HepG2 (cell line): ENCODE results near the gene OR6K6. TPM values are rescaled to one million over a fixed set of nuclear protein-coding genes. Genes with fewer than 3 reads are reported as not detected.

Source experiments
- ATAC-seq: fragments of 200-7000 bp; cut with Tn5 transposase; 3 replicates; pipeline ENCODE4 v1.9.1; 2020; ENCODE audit warnings: mild to moderate bottlenecking, moderate library complexity
- BruUV-seq: library from RNA; stranded (reverse); fragments of 400-500 nt; replicated peaks from 2 replicates; lab custom pipeline; 2021; lab: Mats Ljungman, UMichigan
- CTCF ChIA-PET: fragments of 300-600 bp; formaldehyde crosslinking; extraction: SDS; loops from one replicate; lab custom pipeline; 2021; ENCODE audit warnings: low total read pairs, inconsistent platforms, low intra/inter-chr PET ratio; lab: Yijun Ruan, JAX
- POLR2A ChIA-PET: fragments of 350-600 bp; sonication (Branson Sonifier 250); formaldehyde crosslinking; loops from one replicate; lab custom pipeline; 2020; ENCODE audit warnings: antibody characterized with exemption, inconsistent platforms; lab: Yijun Ruan, JAX
- DNase-seq: peaks from one replicate; pipeline ENCODE4 v3.0.0-alpha.2; 2015; ENCODE audit warnings: low spot score
- FAIRE-seq: peaks from 3 replicates; lab custom pipeline; 2011; peaks lifted over from hg19 to GRCh38; lab: Jason Lieb, UNC
- H2AFZ ChIP-seq: one replicate; pipeline ENCODE4 v1.6.1; 2011; ENCODE audit warnings: low read length, inconsistent platforms
- H3K27ac ChIP-seq: fragments of 300-600 bp; 3 replicates; pipeline ENCODE4 v1.8.0; 2011; ENCODE audit warnings: mixed run types, mild to moderate bottlenecking, mixed read lengths, low read length, inconsistent platforms; ENCODE audit not compliant: insufficient read depth; ENCODE audit errors: extremely low read length
- H3K27me3 ChIP-seq, 2 experiments: fragments of 200-600 bp in 1 of 2; 2 replicates in 1 of 2; 3 replicates in 1 of 2; pipeline versions ENCODE4 v1.6.0 to v1.8.0; 2011; ENCODE audit warnings: low read length in 2 of 2, mild to moderate bottlenecking in 2 of 2, moderate library complexity in 2 of 2, inconsistent platforms in 1 of 2; ENCODE audit not compliant: insufficient read depth in 2 of 2, control insufficient read depth in 1 of 2
- H3K36me3 ChIP-seq, 2 experiments: fragments of 200-600 bp in 1 of 2; replicated peaks in 1 of 2; 2 replicates in 1 of 2; 3 replicates in 1 of 2; pipeline versions ENCODE4 v1.5.1 to v1.8.0; 2011; ENCODE audit warnings: low read length in 2 of 2, inconsistent platforms in 1 of 2; ENCODE audit not compliant: insufficient read depth in 2 of 2, control insufficient read depth in 1 of 2
- H3K4me1 ChIP-seq: 2 replicates; pipeline ENCODE4 v1.5.1; 2012; ENCODE audit warnings: low read length, inconsistent platforms; ENCODE audit not compliant: insufficient read depth
- H3K4me2 ChIP-seq: 2 replicates; pipeline ENCODE4 v1.6.0; 2011; ENCODE audit warnings: low read depth, low read length, inconsistent platforms
- H3K4me3 ChIP-seq, 3 experiments: fragments of 200-600 bp in 1 of 3; sonication (generic), shearing (Covaris generic) in 1 of 3; replicated peaks in 1 of 3; 2 replicates each; pipeline ENCODE4 v1.5.1; 2011 to 2016; ENCODE audit warnings: low read length in 3 of 3, inconsistent platforms in 2 of 3, low read depth in 2 of 3, mild to moderate bottlenecking in 2 of 3, control low read depth in 1 of 3, mixed read lengths in 1 of 3; ENCODE audit not compliant: insufficient read depth in 1 of 3
- H3K79me2 ChIP-seq: one replicate; pipeline ENCODE4 v1.6.1; 2011; ENCODE audit warnings: low read length, inconsistent platforms; ENCODE audit not compliant: insufficient read depth
- H3K9ac ChIP-seq: 2 replicates; pipeline ENCODE4 v1.6.0; 2011; ENCODE audit warnings: mild to moderate bottlenecking, low read depth, low read length, inconsistent platforms; ENCODE audit not compliant: insufficient read depth
- H3K9me3 ChIP-seq: 2 replicates; pipeline ENCODE4 v1.5.1; 2012; ENCODE audit warnings: mild to moderate bottlenecking, low read length
- H4K20me1 ChIP-seq: 2 replicates; pipeline ENCODE4 v1.6.0; 2011; ENCODE audit warnings: inconsistent platforms, mild to moderate bottlenecking, low read length, moderate library complexity; ENCODE audit not compliant: insufficient read depth
- CBX1 ChIP-seq: IDR thresholded peaks from one replicate; pipeline ENCODE4 v1.6.1; 2016; ENCODE audit warnings: antibody characterized with exemption, low read depth
- HNRNPUL1 ChIP-seq: fragments of 200-400 bp; formaldehyde crosslinking; IDR thresholded peaks from 2 replicates; pipeline ENCODE4 v1.6.1; 2017; ENCODE audit warnings: low read depth, mild to moderate bottlenecking, low read length, moderate library complexity
- MAFF ChIP-seq: IDR thresholded peaks from 2 replicates; pipeline ENCODE4 v1.6.1; 2011; ENCODE audit warnings: low read depth, low read length, improper control_type of control experiment
- MAFK ChIP-seq, 2 experiments: IDR thresholded peaks in 1 of 2; conservative IDR thresholded peaks in 1 of 2; 2 replicates each; pipeline ENCODE4 v1.6.1; 2011; ENCODE audit warnings: improper control_type of control experiment in 2 of 2, low read length in 2 of 2
- PRMT3 ChIP-seq: sonication (generic); formaldehyde crosslinking; IDR thresholded peaks from 2 replicates; pipeline ENCODE4 v1.8.1; 2022; ENCODE audit warnings: low read depth, mild to moderate bottlenecking, moderate library complexity, missing genetic modification reagents, borderline replicate concordance
- SMARCC2 ChIP-seq: fragments of 450-650 bp; IDR thresholded peaks from 2 replicates; pipeline ENCODE4 v1.6.1; 2017; ENCODE audit warnings: antibody characterized with exemption, mild to moderate bottlenecking
- THAP7 ChIP-seq: sonication (generic); formaldehyde crosslinking; IDR thresholded peaks from 2 replicates; pipeline ENCODE4 v1.8.1; 2023; ENCODE audit warnings: mild to moderate bottlenecking, missing genetic modification reagents
- TOE1 ChIP-seq: sonication (generic); formaldehyde crosslinking; IDR thresholded peaks from 2 replicates; pipeline ENCODE4 v1.4.0; 2020; ENCODE audit warnings: mild to moderate bottlenecking, missing genetic modification reagents
- ZNF543 ChIP-seq: sonication (generic); formaldehyde crosslinking; IDR thresholded peaks from 2 replicates; pipeline ENCODE4 v1.4.0; 2020; ENCODE audit warnings: mild to moderate bottlenecking, missing genetic modification reagents
- ZNF556 ChIP-seq: sonication (generic); formaldehyde crosslinking; IDR thresholded peaks from 2 replicates; pipeline ENCODE4 v1.4.0; 2020; ENCODE audit warnings: mild to moderate bottlenecking, missing genetic modification reagents, borderline replicate concordance
- ZNF792 ChIP-seq: IDR thresholded peaks from 2 replicates; pipeline ENCODE4 v1.6.1; 2016
- ZNF841 ChIP-seq: sonication (generic); formaldehyde crosslinking; IDR thresholded peaks from 2 replicates; pipeline ENCODE4 v1.8.1; 2023; ENCODE audit warnings: missing genetic modification reagents, borderline replicate concordance
- ZNF878 ChIP-seq: sonication (generic); formaldehyde crosslinking; IDR thresholded peaks from 2 replicates; pipeline ENCODE4 v1.8.1; 2023; ENCODE audit warnings: mild to moderate bottlenecking, missing genetic modification reagents, moderate library complexity
- WGBS: methylation state at CpG from one replicate; pipeline ENCODE4 v1.1.6; 2017; ENCODE audit warnings: low lambda C conversion rate; 5-methylcytosine and 5-hydroxymethylcytosine counted together
- in situ Hi-C: cut with HindIII; loops from 2 replicates; pipeline ENCODE4 v1.10.0; 2017; ENCODE audit warnings: low pct_unique_long_range_greater_than_20kb; ENCODE audit not compliant: extremely low pct_ligation_motif_present
- intact Hi-C: fragments of 100-400 bp; cut with micrococcal nuclease; formaldehyde crosslinking; loops from one replicate; pipeline ENCODE4 v1.10.0; 2022; ENCODE audit not compliant: unreplicated experiment
- polyA plus RNA-seq, 8 experiments: library from polyadenylated mRNA; depleted of rRNA in 3 of 8; stranded (reverse) in 7 of 8; unstranded in 1 of 8; fragments of >200 nt; fragmentation: Illumina TruSeq in 4 of 8; extraction: Trizol in 4 of 8; gene quantifications; 2 replicates each; pipeline versions ENCODE4 v1.2.1 to v1.2.3, GENCODE V29; 2011 to 2016; ENCODE audit warnings: low read depth in 4 of 8, missing spikeins in 1 of 8, mixed read lengths in 1 of 8; ENCODE audit not compliant: insufficient read depth in 1 of 8
- total RNA-seq, 5 experiments: library from RNA; depleted of rRNA; stranded (reverse); fragments of >200 nt; fragmentation: Illumina TruSeq; extraction: Trizol; gene quantifications; 2 replicates each; pipeline ENCODE4 v1.2.3, GENCODE V29; 2016; ENCODE audit warnings: low read depth in 1 of 5
- TF ChIP-seq, protein P1 (sequence below): sonication (generic); formaldehyde crosslinking; conservative IDR thresholded peaks from 2 replicates; pipeline ENCODE4 v1.5.0; 2020; ENCODE audit warnings: missing genetic modification reagents
- TF ChIP-seq, protein P2 (sequence below): sonication (generic); formaldehyde crosslinking; IDR thresholded peaks from 2 replicates; pipeline ENCODE4 v1.4.0; 2020; ENCODE audit warnings: mild to moderate bottlenecking, missing genetic modification reagents, borderline replicate concordance

Gene OR6K6
- total and polyA plus RNA-seq, 2 of the 13 experiments (the other 11 are each of a cell fraction or from before 2014, with no cell fraction given) = not detected

DNA sequence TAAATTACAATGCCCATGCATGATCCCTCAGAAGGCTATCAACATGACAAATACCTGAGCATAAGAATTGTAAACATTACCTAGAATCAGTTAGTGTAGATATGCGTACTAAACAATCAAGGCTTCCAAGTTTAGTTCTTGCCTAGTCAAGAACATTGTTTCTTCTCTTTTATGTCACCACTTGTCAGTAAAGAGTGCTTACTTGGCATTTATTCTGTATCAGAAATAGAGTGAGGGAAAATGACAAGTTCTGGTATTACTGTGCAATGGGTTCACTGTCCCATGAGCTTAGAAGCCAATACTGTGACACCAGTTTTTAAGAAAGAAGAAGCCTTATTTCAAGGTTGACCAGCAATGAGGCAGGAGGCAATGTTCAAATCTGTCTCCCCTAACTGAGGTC, 49.2 kb downstream of the OR6K6 start:
- WGBS = 0% methylated on average over 1 of the region's 1 CpG
- Histone ChIP-seq H2AFZ (no peak overlapping the region), H3K9me3 (peaks cover 9% of the 10 kb centered on the region), H3K4me3 (no peak overlapping the region), H3K27me3 (no peaks in the 10 kb centered on the region), H3K4me2 (no peak overlapping the region), H3K27ac (no peak overlapping the region), H3K9ac (no peak overlapping the region), H3K79me2 (no peaks in the 10 kb centered on the region), H4K20me1 (no peaks in the 10 kb centered on the region), H3K36me3 (no peaks in the 10 kb centered on the region), H3K4me1 (no peaks in the 10 kb centered on the region)
- peak; percentile 57 to 82; a peak in 3 of 4 replicates for TF ChIP-seq MAFK (conservative IDR thresholded peaks at IDR 0.05 in 1 of 2, IDR thresholded peaks at IDR 0.05 in 1 of 2; ENCODE audit: low read length in 2 of 2)
- TF ChIP-seq TOE1 (CRISPR knock-in tag) = no peak
- TF ChIP-seq, protein P1, sequence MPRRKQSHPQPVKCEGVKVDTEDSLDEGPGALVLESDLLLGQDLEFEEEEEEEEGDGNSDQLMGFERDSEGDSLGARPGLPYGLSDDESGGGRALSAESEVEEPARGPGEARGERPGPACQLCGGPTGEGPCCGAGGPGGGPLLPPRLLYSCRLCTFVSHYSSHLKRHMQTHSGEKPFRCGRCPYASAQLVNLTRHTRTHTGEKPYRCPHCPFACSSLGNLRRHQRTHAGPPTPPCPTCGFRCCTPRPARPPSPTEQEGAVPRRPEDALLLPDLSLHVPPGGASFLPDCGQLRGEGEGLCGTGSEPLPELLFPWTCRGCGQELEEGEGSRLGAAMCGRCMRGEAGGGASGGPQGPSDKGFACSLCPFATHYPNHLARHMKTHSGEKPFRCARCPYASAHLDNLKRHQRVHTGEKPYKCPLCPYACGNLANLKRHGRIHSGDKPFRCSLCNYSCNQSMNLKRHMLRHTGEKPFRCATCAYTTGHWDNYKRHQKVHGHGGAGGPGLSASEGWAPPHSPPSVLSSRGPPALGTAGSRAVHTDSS (CRISPR knock-in tag) = no peak
- TF ChIP-seq, protein P2, sequence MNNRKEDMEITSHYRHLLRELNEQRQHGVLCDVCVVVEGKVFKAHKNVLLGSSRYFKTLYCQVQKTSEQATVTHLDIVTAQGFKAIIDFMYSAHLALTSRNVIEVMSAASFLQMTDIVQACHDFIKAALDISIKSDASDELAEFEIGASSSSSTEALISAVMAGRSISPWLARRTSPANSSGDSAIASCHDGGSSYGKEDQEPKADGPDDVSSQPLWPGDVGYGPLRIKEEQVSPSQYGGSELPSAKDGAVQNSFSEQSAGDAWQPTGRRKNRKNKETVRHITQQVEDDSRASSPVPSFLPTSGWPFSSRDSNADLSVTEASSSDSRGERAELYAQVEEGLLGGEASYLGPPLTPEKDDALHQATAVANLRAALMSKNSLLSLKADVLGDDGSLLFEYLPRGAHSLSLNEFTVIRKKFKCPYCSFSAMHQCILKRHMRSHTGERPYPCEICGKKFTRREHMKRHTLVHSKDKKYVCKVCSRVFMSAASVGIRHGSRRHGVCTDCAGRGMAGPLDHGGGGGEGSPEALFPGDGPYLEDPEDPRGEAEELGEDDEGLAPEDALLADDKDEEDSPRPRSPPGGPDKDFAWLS = no peak
- TF ChIP-seq ZNF878 (CRISPR knock-in tag) = no peak
- no peak for TF ChIP-seq THAP7 (CRISPR knock-in tag)
- no peak for TF ChIP-seq ZNF556 (CRISPR knock-in tag)
- no peak for TF ChIP-seq CBX1
- TF ChIP-seq ZNF792 (CRISPR knock-in tag) = no peak
- TF ChIP-seq ZNF841 = no peak
- no peak for TF ChIP-seq ZNF543 (CRISPR knock-in tag)
- TF ChIP-seq HNRNPUL1 = no peak
- no peak for TF ChIP-seq PRMT3
- peak; percentile 72 for TF ChIP-seq MAFF
- no peak for TF ChIP-seq SMARCC2
- ATAC-seq (no peak), DNase-seq (no peak), FAIRE-seq (no peak)
- ChIA-PET POLR2A (no interaction called here), CTCF (no interaction called here)
- no TSS peak for BruUV-seq
- in situ Hi-C loops = no loop called here
- intact Hi-C loops = no loop called here
